Small intestine (tissue), 7 donors: ENCODE data around the gene OR4C45. TPM values are rescaled to one million over a fixed set of nuclear protein-coding genes. Genes with fewer than 3 reads are reported as not detected.
"Not testable (repeated sequence)": the region's sequence is repeated elsewhere in the genome, so short reads cannot be mapped to it uniquely, and the experiment has no call there.

Experiments
- DNase-seq, 2 donors: peaks; one replicate each; pipeline versions ENCODE4 v3.0.0 to v3.0.0-alpha.2; 2013
- FAIRE-seq: peaks from 2 replicates; lab custom pipeline; 2012; peaks lifted over from hg19 to GRCh38; lab: Jason Lieb, UNC
- H3K27ac ChIP-seq, 3 donors: one replicate each; pipeline ENCODE4 v1.5.1; 2013; ENCODE audit warnings: low read length in 2 of 3, mild to moderate bottlenecking in 2 of 3, control low read depth in 1 of 3, inconsistent platforms in 1 of 3, low read depth in 1 of 3, moderate library complexity in 1 of 3
- H3K27me3 ChIP-seq, 3 donors: one replicate each; pipeline ENCODE4 v1.6.1; 2013; ENCODE audit warnings: low read length in 3 of 3, inconsistent platforms in 1 of 3; ENCODE audit not compliant: control insufficient read depth in 3 of 3, insufficient read depth in 3 of 3
- H3K36me3 ChIP-seq, 3 donors: one replicate each; pipeline ENCODE4 v1.6.1; 2013; ENCODE audit warnings: low read length in 3 of 3, inconsistent platforms in 1 of 3, low read depth in 1 of 3, mild to moderate bottlenecking in 1 of 3, moderate library complexity in 1 of 3; ENCODE audit not compliant: control insufficient read depth in 3 of 3, insufficient read depth in 2 of 3
- H3K4me1 ChIP-seq, 3 donors: one replicate each; pipeline ENCODE4 v1.6.1; 2013; ENCODE audit warnings: low read length in 2 of 3, inconsistent platforms in 1 of 3, low read depth in 1 of 3, mild to moderate bottlenecking in 1 of 3, moderate library complexity in 1 of 3; ENCODE audit not compliant: control insufficient read depth in 3 of 3, insufficient read depth in 2 of 3
- H3K4me3 ChIP-seq, 3 donors: one replicate each; pipeline ENCODE4 v1.5.1; 2013; ENCODE audit warnings: low read length in 3 of 3, control low read depth in 1 of 3, inconsistent platforms in 1 of 3, low read depth in 1 of 3, mild to moderate bottlenecking in 1 of 3, moderate library complexity in 1 of 3
- H3K9me3 ChIP-seq, 2 donors: one replicate each; pipeline ENCODE4 v1.6.1; 2013; ENCODE audit warnings: low read depth in 1 of 2, low read length in 1 of 2; ENCODE audit not compliant: control insufficient read depth in 2 of 2, insufficient read depth in 1 of 2
- WGBS, 3 donors: extraction: QIAGEN DNeasy Blood & Tissue Kit; methylation state at CpG; one replicate each; pipeline ENCODE4 v1.1.7; 2013; 5-methylcytosine and 5-hydroxymethylcytosine counted together
- polyA plus RNA-seq, 4 donors: library from polyadenylated mRNA; stranded (reverse) in 3 of 4; unstranded in 1 of 4; fragments of 200-250 nt in 3 of 4; fragments of 120-200 nt in 1 of 4; gene quantifications; one replicate each; pipeline versions ENCODE4 v1.2.1 to v1.2.3, GENCODE V29; 2013
- donor health status: healthy with polysubstance abuse.
- donor health status: control.
- donor health status: control.
- donor health status: Bipolar disorder and iron deficiency.
- donor health status: healthy.

OR4C45 gene
- polyA plus RNA-seq, 4 donors: not detected

DNA sequence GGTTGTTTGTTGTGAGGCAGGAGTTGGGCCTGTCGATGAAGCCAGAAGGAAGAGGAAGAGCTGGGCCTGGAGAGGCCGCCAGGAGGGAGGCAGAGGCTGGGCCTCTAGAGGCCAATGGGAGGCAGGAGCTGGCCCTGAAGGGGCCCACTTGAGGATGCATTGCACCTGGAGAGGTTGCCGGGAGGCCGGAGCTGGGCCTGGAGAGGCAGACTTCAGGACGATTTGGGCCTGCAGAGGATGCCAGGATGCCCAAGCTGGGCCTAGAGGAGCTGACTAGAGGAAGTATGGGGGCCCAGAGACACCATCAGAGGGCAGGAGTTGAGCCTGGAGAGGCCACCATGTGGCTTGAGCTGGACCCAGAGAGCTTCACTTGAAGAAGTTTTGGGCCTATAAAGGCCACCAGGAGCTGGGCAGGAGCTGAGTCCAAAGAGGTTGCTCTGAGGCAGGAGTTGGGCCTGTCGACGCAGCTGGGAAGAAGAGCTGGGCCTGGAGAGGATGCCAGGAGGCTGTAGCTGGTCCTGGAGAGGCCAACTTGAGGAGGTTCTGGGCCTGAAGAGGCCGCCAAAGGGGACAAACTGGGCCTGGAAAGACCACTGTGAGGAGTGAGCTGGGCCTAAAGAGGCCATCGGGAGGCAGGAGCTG lies 39.0 kb downstream of the OR4C45 start:
- FAIRE-seq (no peak), DNase-seq (no peak)
- H3K27ac ChIP-seq: no peak overlapping the region
- no peak overlapping the region for H3K4me3 ChIP-seq
- H3K9me3 ChIP-seq: peaks cover 6 to 76% of the 10 kb centered on the region in 2 donors
- no peaks in the 10 kb centered on the region for H3K4me1 ChIP-seq
- no peaks in the 10 kb centered on the region for H3K27me3 ChIP-seq
- 57 to 62% (median 57%) methylated on average over 9 of the region's 9 CpGs for WGBS, 3 donors
- no peaks in the 10 kb centered on the region for H3K36me3 ChIP-seq

DNA sequence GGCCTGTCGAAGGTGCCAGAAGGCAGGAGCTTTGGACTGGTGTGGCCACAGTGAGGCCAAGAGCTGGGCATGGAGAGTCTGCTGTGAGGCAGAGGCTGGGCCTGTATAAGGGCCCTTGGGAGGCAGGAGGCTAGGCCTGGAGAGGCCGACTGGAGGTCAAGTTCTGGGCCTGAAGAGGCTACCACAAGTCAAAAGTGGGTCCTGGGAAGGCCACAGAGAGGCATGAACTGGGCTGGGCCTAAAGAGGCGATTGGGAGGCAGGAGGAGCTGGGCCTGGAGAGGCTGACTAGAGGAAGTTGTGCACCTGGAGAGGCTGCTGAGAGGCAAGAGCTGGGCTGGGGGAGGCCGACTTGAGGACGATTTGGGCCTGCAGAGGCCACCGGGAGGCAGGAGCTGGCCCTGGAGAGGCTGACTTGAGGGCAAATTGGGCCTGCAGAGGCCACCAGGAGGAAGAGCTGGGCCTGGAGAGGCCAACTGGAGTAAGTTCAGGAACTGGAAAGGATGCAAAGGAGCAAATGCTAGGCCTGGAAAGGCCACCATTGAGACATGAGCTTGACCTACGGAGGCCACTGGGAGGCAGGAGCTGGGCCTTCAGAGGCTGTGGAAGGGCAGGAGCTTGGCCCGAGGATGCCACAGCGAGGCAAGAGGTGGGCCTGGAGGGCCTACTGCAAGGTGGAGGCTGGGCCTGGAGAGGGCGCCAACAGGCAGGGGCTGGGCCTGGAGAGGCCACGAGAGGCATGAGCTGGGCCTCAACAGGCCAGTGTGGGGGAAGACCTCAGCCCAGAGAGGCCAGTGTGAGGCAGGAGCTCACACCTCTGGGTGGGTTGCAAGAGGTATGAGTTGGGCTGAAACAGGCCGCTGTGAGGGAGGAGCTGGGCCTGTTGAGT lies 39.8 kb downstream of the OR4C45 start:
- Histone ChIP-seq H3K27me3 (no peaks in the 10 kb centered on the region), H3K27ac (no peak overlapping the region), H3K4me3 (no peak overlapping the region), H3K9me3 (peaks cover 6 to 84% of the 10 kb centered on the region in 2 donors), H3K36me3 (no peaks in the 10 kb centered on the region), H3K4me1 (no peaks in the 10 kb centered on the region)
- 67 to 73% (median 70%) methylated on average over 12 of the region's 12 CpGs for WGBS, 3 donors
- no peak for FAIRE-seq
- no peak for DNase-seq

DNA sequence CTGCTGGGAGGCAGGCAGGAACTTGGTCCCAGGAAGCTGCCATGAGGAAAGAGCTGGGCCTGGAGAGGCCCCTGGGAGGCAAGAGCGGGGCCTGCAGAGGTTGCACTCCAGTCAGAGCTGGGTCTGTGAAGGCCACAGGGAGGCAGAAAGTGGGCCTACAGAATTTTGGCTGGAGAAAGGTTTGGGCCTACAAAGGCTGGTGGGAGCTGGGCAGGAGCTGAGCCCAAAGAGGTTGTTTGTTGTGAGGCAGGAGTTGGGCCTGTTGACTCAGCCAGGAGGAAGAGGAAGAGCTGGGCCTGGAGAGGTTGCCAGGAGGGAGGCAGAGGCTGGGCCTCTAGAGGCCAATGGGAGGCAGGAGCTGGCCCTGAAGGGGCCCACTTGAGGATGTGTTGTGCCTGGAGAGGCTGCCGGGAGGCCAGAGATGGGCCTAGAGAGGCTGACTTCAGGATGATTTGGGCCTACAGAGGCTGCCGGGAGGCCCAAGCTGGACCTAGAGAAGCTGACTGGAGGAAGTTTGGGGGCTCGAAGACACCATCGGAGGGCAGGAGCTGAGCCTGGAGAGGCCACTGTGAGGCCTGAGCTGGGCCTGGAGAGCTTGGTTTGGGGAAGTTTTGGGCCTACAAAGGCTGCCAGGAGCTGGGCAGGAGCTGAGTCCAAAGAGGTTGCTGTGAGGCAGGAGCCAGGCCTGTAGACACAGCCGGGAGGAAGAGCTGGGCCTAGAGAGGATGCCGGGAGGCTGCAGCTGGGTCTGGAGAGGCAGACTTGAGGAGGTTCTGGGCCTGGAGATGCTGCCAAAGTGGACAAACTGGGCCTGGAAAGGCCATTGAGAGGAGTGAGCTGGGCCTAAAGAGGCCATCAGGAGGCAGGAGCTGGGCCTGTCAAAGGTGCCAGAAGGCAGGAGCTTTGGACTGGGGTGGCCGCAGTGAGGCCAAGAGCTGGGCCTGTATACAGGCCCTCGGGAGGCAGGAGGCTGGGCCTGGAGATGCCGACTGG lies 40.7 kb downstream of the OR4C45 start:
- H3K4me1 ChIP-seq: no peaks in the 10 kb centered on the region
- no peak overlapping the region for H3K27ac ChIP-seq
- FAIRE-seq: no peak
- H3K27me3 ChIP-seq: no peaks in the 10 kb centered on the region
- H3K4me3 ChIP-seq: no peak overlapping the region
- WGBS, 3 donors: 84 to 88% (median 86%) methylated on average over 10 of the region's 10 CpGs
- DNase-seq: no peak
- H3K9me3 ChIP-seq: peaks cover 6 to 89% of the 10 kb centered on the region in 2 donors
- no peaks in the 10 kb centered on the region for H3K36me3 ChIP-seq

DNA sequence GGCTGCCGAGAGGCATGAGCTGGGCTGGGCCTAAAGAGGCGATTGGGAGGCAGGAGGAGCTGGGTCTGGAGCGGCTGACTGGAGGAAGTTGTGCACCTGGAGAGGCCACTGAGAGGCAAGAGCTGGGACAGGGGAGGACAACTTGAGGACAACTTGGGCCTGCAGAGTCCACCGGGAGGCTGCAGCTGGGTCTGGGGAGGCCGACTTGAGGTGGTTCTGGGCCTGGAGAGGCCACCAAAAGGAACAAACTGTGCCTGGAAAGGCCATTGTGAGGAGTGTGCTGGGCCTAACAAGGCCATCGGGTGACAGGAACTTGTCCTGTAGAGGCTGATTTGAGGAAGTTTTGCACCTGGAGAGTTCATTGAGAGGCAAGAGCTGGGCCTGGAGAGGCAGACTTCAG lies 41.5 kb downstream of the OR4C45 start:
- WGBS, 3 donors: 87 to 90% (median 89%) methylated on average over 6 of the region's 6 CpGs
- no peak for FAIRE-seq

DNA sequence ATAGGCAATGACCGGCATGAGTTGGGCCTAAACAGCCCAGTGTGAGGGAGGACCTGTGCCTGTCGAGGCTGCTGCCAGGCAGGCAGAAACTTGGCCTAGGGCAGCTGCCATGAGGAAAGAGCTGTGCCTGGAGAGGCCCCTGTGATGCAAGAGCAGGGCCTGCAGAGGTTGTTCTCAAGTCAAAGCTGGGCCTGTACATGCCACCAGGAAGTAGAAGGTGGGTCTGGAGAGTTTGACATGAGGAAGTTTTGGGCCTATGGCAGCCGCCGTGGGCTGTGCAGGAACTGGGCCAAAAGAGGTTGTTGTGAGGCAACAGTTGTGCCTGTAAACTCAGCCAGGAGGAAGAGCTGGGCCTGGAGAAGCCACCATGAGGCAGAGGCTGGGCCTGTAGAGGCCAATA lies 43.2 kb downstream of the OR4C45 start:
- H3K27me3 ChIP-seq: no peaks in the 10 kb centered on the region
- DNase-seq (no peak), FAIRE-seq (no peak)
- H3K36me3 ChIP-seq: no peaks in the 10 kb centered on the region
- H3K9me3 ChIP-seq: peaks cover 5 to 87% of the 10 kb centered on the region in 2 donors
- H3K27ac ChIP-seq: no peak overlapping the region
- 70 to 74% (median 74%) methylated on average over 4 of the region's 4 CpGs for WGBS, 3 donors
- H3K4me3 ChIP-seq: no peak overlapping the region
- H3K4me1 ChIP-seq: no peaks in the 10 kb centered on the region

More for the DNA sequence above, 41.5 kb downstream of the OR4C45 start:
- no peak for DNase-seq
- Histone ChIP-seq H3K36me3 (no peaks in the 10 kb centered on the region), H3K27me3 (no peaks in the 10 kb centered on the region), H3K4me3 (no peak overlapping the region), H3K9me3 (peaks cover 6 to 96% of the 10 kb centered on the region in 2 donors), H3K27ac (no peak overlapping the region), H3K4me1 (no peaks in the 10 kb centered on the region)

DNA sequence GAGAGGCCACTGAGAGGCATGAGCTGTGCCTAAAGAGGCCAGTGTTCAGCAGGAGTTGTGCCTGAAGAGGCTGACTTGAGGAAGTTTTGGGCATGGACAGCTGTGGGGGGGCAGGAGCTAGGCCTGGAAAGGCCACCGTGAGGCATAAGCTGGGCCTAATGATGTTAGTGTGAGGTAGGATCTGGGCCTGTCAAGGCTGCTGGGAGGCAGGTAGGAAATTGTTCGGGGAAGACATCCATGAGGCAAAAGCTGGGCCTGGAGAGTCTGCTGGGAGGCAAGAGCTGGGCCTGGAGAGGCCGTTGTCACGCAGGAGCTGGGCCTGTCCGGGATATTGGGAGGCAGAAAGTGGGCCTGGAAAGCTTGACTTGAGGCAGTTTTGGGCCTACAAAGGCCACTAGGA lies 44.9 kb downstream of the OR4C45 start:
- no peaks in the 10 kb centered on the region for H3K36me3 ChIP-seq
- no peaks in the 10 kb centered on the region for H3K4me1 ChIP-seq
- H3K27me3 ChIP-seq: no peaks in the 10 kb centered on the region
- DNase-seq (no peak), FAIRE-seq (no peak)
- H3K4me3 ChIP-seq: no peak overlapping the region
- peaks cover 2 to 78% of the 10 kb centered on the region in 2 donors for H3K9me3 ChIP-seq
- WGBS, 3 donors: 74 to 84% (median 75%) methylated on average over 5 of the region's 5 CpGs
- no peak overlapping the region for H3K27ac ChIP-seq

DNA sequence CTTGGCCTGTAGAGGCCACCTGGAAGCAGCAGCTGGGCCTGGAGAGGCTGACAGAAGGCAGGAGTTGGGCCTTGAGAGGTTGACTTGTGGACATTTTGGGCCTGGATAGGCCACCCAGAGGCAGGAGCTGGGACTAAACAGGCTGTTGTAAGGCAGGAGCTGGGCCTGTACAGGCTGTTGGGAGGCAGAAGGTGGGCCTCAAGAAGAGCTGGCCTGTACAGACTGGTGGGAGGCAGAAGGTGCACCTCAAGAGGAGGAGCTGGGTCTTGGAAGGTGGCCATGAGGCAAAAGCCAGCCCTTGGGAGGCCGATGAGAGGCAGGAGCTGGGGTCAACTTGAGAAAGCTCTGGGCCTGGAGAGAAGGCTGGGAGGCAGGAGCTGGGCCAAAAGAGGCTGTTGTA lies 45.3 kb downstream of the OR4C45 start:
- peaks cover 2 to 75% of the 10 kb centered on the region in 2 donors for H3K9me3 ChIP-seq
- 74 to 92% (median 80%) methylated on average over 1 of the region's 1 CpG for WGBS, 3 donors
- DNase-seq (no peak), FAIRE-seq (no peak)
- H3K4me1 ChIP-seq: no peaks in the 10 kb centered on the region
- no peak overlapping the region for H3K27ac ChIP-seq
- no peak overlapping the region for H3K4me3 ChIP-seq
- no peaks in the 10 kb centered on the region for H3K27me3 ChIP-seq
- no peaks in the 10 kb centered on the region for H3K36me3 ChIP-seq

DNA sequence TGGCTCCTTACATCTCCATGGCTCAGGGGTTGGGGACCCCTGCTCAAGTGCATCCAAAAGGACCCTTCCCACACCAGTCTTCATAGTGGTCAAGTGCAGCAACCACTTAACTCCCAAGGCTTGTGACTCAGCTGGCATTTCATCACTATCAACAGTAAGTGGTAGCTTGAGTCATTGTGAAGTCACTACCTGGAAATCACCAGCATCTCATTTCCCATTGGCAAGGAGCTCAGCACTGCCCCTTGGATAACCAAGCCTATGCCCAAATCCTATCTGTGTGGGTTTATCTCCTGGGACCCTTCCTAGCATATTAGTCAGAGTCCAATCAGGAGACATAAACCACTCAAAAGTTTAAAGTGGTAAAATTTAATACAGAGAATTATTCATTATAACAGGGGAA lies 46.3 kb downstream of the OR4C45 start:
- not testable (repeated sequence) for H3K36me3 ChIP-seq, H3K27ac ChIP-seq, H3K4me1 ChIP-seq, FAIRE-seq, H3K27me3 ChIP-seq, H3K4me3 ChIP-seq, DNase-seq
- H3K9me3 ChIP-seq: peaks cover 0 to 68% of the 10 kb centered on the region in 2 donors
